ENCODE data around the gene IQGAP1.
"Not testable (repeated sequence)": the region's sequence is repeated elsewhere in the genome, so short reads cannot be mapped to it uniquely, and the experiment has no call there.

IQGAP1 gene

GRCh38 chr15:90487186-90487585 lies 99.1 kb downstream of the IQGAP1 start:
- H3K4me1 ChIP-seq (ENCODE audit: control insufficient read depth, insufficient read depth, low read length): no peaks in the 10 kb centered on the region
- H3K27me3 ChIP-seq (ENCODE audit: control insufficient read depth, insufficient read depth, low read length): no peaks in the 10 kb centered on the region
- no peak overlapping the region for H3K27ac ChIP-seq (ENCODE audit: low read depth, low read length)
- H3K36me3 ChIP-seq (ENCODE audit: control insufficient read depth, insufficient read depth, low read length): peaks cover 48% of the 10 kb centered on the region
- H3K4me3 ChIP-seq (ENCODE audit: low read length): no peak overlapping the region
- no peak overlapping the region for H3K9ac ChIP-seq (ENCODE audit: low read length)

DNA sequence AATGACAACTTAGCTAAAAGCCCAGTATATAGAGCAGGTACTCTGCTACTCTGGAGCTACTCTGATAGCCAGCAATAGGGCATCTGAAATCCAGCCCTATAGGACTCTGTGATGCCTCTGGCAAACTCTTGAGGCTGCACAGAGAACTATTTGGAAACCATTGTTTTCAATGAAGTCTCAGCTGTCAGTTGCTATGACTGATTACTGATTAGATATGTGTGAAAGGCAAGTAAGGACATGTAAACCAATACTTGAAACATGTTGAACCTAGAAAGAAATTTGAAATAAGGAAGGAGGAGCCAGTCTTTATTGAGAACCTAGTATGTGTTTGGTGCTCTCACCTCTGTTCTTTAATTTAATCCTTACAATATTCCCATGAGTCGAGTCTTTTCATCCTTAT lies 101.5 kb downstream of the IQGAP1 start:
- Histone ChIP-seq H3K4me3 (ENCODE audit: low read length) (no peak overlapping the region), H3K36me3 (ENCODE audit: control insufficient read depth, insufficient read depth, low read length) (peaks cover 47% of the 10 kb centered on the region), H3K4me1 (ENCODE audit: control insufficient read depth, insufficient read depth, low read length) (no peaks in the 10 kb centered on the region), H3K27ac (ENCODE audit: low read depth, low read length) (no peak overlapping the region), H3K9ac (ENCODE audit: low read length) (no peak overlapping the region), H3K27me3 (ENCODE audit: control insufficient read depth, insufficient read depth, low read length) (no peaks in the 10 kb centered on the region)

DNA sequence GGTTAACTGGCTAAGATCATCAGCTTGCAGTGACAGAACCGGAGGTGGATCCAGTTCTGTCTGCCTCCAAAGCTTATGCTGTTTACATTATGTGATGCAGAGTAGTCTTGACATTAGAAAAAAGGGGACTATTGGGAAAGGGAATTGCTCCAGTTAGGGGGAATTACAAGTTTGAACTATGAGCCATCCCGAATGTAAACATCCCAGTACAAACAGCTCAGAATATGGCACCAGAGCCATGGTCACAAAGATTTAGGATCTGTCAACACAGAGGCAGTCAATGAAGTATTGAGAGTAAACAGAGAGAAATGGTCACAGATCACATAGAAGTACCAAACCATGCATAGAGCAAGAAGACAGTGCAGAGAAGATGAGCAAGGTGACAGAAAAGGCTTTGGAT lies 101.9 kb downstream of the IQGAP1 start:
- H3K27me3 ChIP-seq (ENCODE audit: control insufficient read depth, insufficient read depth, low read length): no peaks in the 10 kb centered on the region
- H3K9ac ChIP-seq (ENCODE audit: low read length): no peak overlapping the region
- H3K4me1 ChIP-seq (ENCODE audit: control insufficient read depth, insufficient read depth, low read length): no peaks in the 10 kb centered on the region
- no peak overlapping the region for H3K4me3 ChIP-seq (ENCODE audit: low read length)
- H3K36me3 ChIP-seq (ENCODE audit: control insufficient read depth, insufficient read depth, low read length): peaks cover 42% of the 10 kb centered on the region
- no peak overlapping the region for H3K27ac ChIP-seq (ENCODE audit: low read depth, low read length)

DNA sequence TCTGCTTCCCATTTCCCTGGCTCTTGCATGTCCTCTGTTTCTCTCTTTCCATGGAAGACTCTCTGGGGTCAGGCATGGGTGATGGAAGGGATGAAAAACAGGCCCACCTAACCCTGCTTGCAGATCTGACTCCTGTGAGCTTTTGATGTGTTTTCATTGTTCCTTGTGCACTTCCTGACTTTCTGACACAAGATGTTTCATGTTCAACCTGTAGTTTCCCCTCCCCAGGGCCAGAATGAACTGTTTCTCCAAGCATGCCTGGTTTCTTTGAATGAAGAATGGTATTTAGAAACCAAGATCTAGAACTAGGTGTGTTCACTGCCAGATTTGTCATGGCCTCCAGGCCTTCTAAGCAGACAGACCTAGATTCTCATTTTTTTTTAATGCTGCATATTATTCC lies 105.6 kb downstream of the IQGAP1 start:
- H3K27me3 ChIP-seq (ENCODE audit: control insufficient read depth, insufficient read depth, low read length): no peaks in the 10 kb centered on the region
- H3K4me3 ChIP-seq (ENCODE audit: low read length): no peak overlapping the region
- H3K27ac ChIP-seq (ENCODE audit: low read depth, low read length): no peak overlapping the region
- no peaks in the 10 kb centered on the region for H3K4me1 ChIP-seq (ENCODE audit: control insufficient read depth, insufficient read depth, low read length)
- peaks cover 35% of the 10 kb centered on the region for H3K36me3 ChIP-seq (ENCODE audit: control insufficient read depth, insufficient read depth, low read length)
- no peak overlapping the region for H3K9ac ChIP-seq (ENCODE audit: low read length)

DNA sequence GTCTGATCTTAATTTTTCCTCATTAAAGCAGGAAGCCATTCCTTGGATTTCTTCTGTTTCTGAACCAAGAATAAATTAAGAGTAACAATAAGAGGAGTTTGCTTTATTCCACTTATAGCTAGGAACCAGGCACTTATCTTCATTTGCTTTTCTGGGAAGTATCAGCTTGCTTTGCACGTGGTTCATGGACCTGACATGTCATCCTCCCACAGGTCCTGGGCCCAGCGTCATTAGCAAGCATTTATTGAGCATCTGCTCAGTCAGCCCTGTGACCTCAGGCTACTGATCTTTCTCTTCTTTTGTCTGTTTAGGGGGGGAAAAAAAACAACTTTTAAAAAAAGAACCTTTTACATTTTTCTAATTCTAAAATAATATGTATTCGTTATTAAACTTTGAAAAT lies 107.0 kb downstream of the IQGAP1 start:
- H3K4me3 ChIP-seq (ENCODE audit: low read length): no peak overlapping the region
- H3K36me3 ChIP-seq (ENCODE audit: control insufficient read depth, insufficient read depth, low read length): peaks cover 33% of the 10 kb centered on the region
- H3K4me1 ChIP-seq (ENCODE audit: control insufficient read depth, insufficient read depth, low read length): no peaks in the 10 kb centered on the region
- no peaks in the 10 kb centered on the region for H3K27me3 ChIP-seq (ENCODE audit: control insufficient read depth, insufficient read depth, low read length)
- no peak overlapping the region for H3K9ac ChIP-seq (ENCODE audit: low read length)
- no peak overlapping the region for H3K27ac ChIP-seq (ENCODE audit: low read depth, low read length)

- H3K4me1 ChIP-seq (ENCODE audit: control insufficient read depth, insufficient read depth, low read length): no peaks in the 10 kb centered on the region
- H3K27ac ChIP-seq (ENCODE audit: low read depth, low read length): no peak overlapping the region
- H3K27me3 ChIP-seq (ENCODE audit: control insufficient read depth, insufficient read depth, low read length): no peaks in the 10 kb centered on the region
- no peak overlapping the region for H3K9ac ChIP-seq (ENCODE audit: low read length)
- H3K4me3 ChIP-seq (ENCODE audit: low read length): no peak overlapping the region
- H3K36me3 ChIP-seq (ENCODE audit: control insufficient read depth, insufficient read depth, low read length): peaks cover 32% of the 10 kb centered on the region
These were observed 108.7 kb downstream of the IQGAP1 start for GRCh38 chr15:90496791-90497190.

DNA sequence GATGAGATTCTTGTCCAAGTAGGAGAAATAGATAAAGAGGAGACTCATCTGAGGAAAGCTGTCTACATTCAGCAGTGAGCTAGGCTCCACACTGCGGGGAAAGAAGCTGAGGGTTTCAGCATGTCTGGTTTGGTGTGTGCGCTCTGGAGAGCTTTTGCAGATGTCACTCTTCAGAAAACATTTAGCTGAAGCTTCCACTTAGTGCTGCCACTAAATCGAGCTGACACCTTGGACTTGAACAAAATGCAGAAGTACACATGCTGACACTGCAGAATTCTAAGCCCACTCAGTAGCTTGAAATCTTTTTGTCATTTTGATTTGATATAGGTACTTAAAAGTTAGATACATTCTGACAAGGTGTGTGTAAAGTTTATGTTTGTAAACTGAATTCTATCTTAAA lies 109.3 kb downstream of the IQGAP1 start:
- H3K27ac ChIP-seq (ENCODE audit: low read depth, low read length): no peak overlapping the region
- peaks cover 34% of the 10 kb centered on the region for H3K36me3 ChIP-seq (ENCODE audit: control insufficient read depth, insufficient read depth, low read length)
- H3K4me1 ChIP-seq (ENCODE audit: control insufficient read depth, insufficient read depth, low read length): no peaks in the 10 kb centered on the region
- no peak overlapping the region for H3K9ac ChIP-seq (ENCODE audit: low read length)
- no peaks in the 10 kb centered on the region for H3K27me3 ChIP-seq (ENCODE audit: control insufficient read depth, insufficient read depth, low read length)
- H3K4me3 ChIP-seq (ENCODE audit: low read length): no peak overlapping the region

GRCh38 chr15:90497912-90498311 lies 109.9 kb downstream of the IQGAP1 start:
- Histone ChIP-seq H3K9ac (ENCODE audit: low read length) (no peak overlapping the region), H3K36me3 (ENCODE audit: control insufficient read depth, insufficient read depth, low read length) (peaks cover 29% of the 10 kb centered on the region), H3K27ac (ENCODE audit: low read depth, low read length) (no peak overlapping the region), H3K27me3 (ENCODE audit: control insufficient read depth, insufficient read depth, low read length) (no peaks in the 10 kb centered on the region), H3K4me1 (ENCODE audit: control insufficient read depth, insufficient read depth, low read length) (no peaks in the 10 kb centered on the region), H3K4me3 (ENCODE audit: low read length) (no peak overlapping the region)

DNA sequence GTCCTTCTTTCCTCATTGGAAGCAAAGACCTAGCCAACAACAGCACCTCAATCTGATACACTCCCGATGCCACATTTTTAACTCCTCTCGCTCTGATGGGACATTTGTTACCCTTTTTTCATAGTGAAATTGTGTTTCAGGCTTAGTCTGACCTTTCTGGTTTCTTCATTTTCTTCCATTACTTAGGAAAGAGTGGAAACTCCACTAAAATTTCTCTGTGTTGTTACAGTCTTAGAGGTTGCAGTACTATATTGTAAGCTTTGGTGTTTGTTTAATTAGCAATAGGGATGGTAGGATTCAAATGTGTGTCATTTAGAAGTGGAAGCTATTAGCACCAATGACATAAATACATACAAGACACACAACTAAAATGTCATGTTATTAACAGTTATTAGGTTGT lies 112.1 kb downstream of the IQGAP1 start:
- H3K4me1 ChIP-seq (ENCODE audit: control insufficient read depth, insufficient read depth, low read length): no peaks in the 10 kb centered on the region
- H3K4me3 ChIP-seq (ENCODE audit: low read length): no peak overlapping the region
- no peaks in the 10 kb centered on the region for H3K27me3 ChIP-seq (ENCODE audit: control insufficient read depth, insufficient read depth, low read length)
- H3K27ac ChIP-seq (ENCODE audit: low read depth, low read length): no peak overlapping the region
- peaks cover 21% of the 10 kb centered on the region for H3K36me3 ChIP-seq (ENCODE audit: control insufficient read depth, insufficient read depth, low read length)
- no peak overlapping the region for H3K9ac ChIP-seq (ENCODE audit: low read length)

DNA sequence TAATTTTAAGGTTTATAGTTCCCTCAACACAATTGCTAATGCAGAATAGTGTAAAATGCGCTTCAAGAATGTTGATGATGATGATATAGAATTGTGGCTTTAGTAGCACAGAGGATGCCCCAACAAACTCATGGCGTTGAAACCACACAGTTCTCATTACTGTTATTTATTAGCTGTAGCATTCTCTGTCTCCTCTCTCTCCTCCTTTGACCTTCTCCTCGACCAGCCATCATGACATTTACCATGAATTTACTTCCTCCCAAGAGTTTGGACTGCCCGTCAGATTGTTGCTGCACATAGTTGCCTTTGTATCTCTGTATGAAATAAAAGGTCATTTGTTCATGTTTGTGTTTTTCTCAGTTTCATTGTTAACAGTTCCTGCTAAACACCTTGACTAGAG lies 113.9 kb downstream of the IQGAP1 start:
- no peak overlapping the region for H3K27ac ChIP-seq (ENCODE audit: low read depth, low read length)
- no peaks in the 10 kb centered on the region for H3K27me3 ChIP-seq (ENCODE audit: control insufficient read depth, insufficient read depth, low read length)
- no peak overlapping the region for H3K4me3 ChIP-seq (ENCODE audit: low read length)
- H3K4me1 ChIP-seq (ENCODE audit: control insufficient read depth, insufficient read depth, low read length): no peaks in the 10 kb centered on the region
- peaks cover 17% of the 10 kb centered on the region for H3K36me3 ChIP-seq (ENCODE audit: control insufficient read depth, insufficient read depth, low read length)
- H3K9ac ChIP-seq (ENCODE audit: low read length): no peak overlapping the region

DNA sequence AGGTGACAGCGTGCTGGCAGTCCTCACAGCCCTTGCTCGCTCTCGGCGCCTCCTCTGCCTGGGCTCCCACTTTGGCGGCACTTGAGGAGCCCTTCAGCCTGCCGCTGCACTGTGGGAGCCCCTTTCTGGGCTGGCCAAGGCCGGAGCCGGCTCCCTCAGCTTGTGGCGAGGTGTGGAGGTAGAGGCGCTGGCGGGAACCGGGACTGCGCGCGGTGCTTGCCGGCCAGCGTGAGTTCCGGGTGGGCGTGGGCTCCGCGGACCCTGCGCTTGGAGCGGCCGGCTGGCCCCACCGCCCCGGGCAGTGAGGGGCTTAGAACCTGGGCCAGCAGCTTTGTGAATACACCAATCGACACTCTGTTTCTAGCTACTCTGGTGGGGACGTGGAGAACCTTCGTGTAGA lies 122.7 kb downstream of the IQGAP1 start:
- H3K4me3 ChIP-seq (ENCODE audit: low read length); H3K4me1 ChIP-seq (ENCODE audit: control insufficient read depth, insufficient read depth, low read length); H3K27me3 ChIP-seq (ENCODE audit: control insufficient read depth, insufficient read depth, low read length); H3K27ac ChIP-seq (ENCODE audit: low read depth, low read length); H3K9ac ChIP-seq (ENCODE audit: low read length); H3K36me3 ChIP-seq (ENCODE audit: control insufficient read depth, insufficient read depth, low read length): not testable (repeated sequence)

- not testable (repeated sequence) for H3K27ac ChIP-seq (ENCODE audit: low read depth, low read length); H3K27me3 ChIP-seq (ENCODE audit: control insufficient read depth, insufficient read depth, low read length); H3K9ac ChIP-seq (ENCODE audit: low read length); H3K4me1 ChIP-seq (ENCODE audit: control insufficient read depth, insufficient read depth, low read length); H3K36me3 ChIP-seq (ENCODE audit: control insufficient read depth, insufficient read depth, low read length); H3K4me3 ChIP-seq (ENCODE audit: low read length)
These were observed 123.2 kb downstream of the IQGAP1 start for GRCh38 chr15:90511211-90511618.

DNA sequence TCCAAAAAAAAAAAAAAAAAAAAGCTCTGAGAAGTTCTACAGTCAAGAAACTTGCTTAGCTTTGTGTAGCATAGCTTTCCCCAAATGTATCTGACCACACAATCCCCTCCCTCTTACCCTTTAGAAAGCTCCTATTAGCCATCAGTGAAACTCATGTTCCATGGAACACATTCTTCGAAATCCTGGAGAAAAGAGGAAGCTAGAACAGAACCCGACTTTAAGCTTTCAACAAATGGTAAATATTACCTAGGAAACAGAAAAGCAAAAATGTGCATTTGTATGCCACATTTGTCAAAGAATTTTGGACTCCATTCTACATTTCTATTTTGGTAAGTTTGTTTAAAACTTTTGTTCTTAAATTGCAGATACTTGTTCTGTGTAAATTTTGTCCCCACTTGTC lies 124.2 kb downstream of the IQGAP1 start:
- Histone ChIP-seq H3K36me3 (ENCODE audit: control insufficient read depth, insufficient read depth, low read length) (no peaks in the 10 kb centered on the region), H3K4me3 (ENCODE audit: low read length) (no peak overlapping the region), H3K4me1 (ENCODE audit: control insufficient read depth, insufficient read depth, low read length) (no peaks in the 10 kb centered on the region), H3K27me3 (ENCODE audit: control insufficient read depth, insufficient read depth, low read length) (no peaks in the 10 kb centered on the region), H3K9ac (ENCODE audit: low read length) (no peak overlapping the region), H3K27ac (ENCODE audit: low read depth, low read length) (no peak overlapping the region)

GRCh38 chr15:90512981-90513380 lies 124.9 kb downstream of the IQGAP1 start:
- no peak overlapping the region for H3K4me3 ChIP-seq (ENCODE audit: low read length)
- no peaks in the 10 kb centered on the region for H3K27me3 ChIP-seq (ENCODE audit: control insufficient read depth, insufficient read depth, low read length)
- no peak overlapping the region for H3K9ac ChIP-seq (ENCODE audit: low read length)
- H3K36me3 ChIP-seq (ENCODE audit: control insufficient read depth, insufficient read depth, low read length): no peaks in the 10 kb centered on the region
- no peaks in the 10 kb centered on the region for H3K4me1 ChIP-seq (ENCODE audit: control insufficient read depth, insufficient read depth, low read length)
- no peak overlapping the region for H3K27ac ChIP-seq (ENCODE audit: low read depth, low read length)
